GM12878 (cell line): Measurements from ENCODE around the gene MNT. TPM values are rescaled to one million over a fixed set of nuclear protein-coding genes. Genes with fewer than 3 reads are reported as not detected.

Source experiments
- ATAC-seq: fragments of 200-7000 bp; cut with Tn5 transposase; 3 replicates; pipeline ENCODE4 v1.9.1; 2020; ENCODE audit warnings: mild to moderate bottlenecking, moderate library complexity
- BruUV-seq: library from RNA; stranded (reverse); fragments of 400-500 nt; replicated peaks from 2 replicates; lab custom pipeline; 2021; lab: Mats Ljungman, UMichigan
- CTCF ChIA-PET: fragments of 300-600 bp; sonication (Branson Sonifier 250); formaldehyde crosslinking; extraction: SDS; loops from one replicate; lab custom pipeline; 2021; ENCODE audit warnings: inconsistent platforms; lab: Yijun Ruan, JAX
- POLR2A ChIA-PET: fragments of 350-600 bp; formaldehyde crosslinking; extraction: SDS; loops from one replicate; lab custom pipeline; 2021; ENCODE audit warnings: inconsistent platforms; lab: Charles Lee
- RAD21 ChIA-PET: fragments of 300-600 bp; sonication (Branson Sonifier 250); formaldehyde crosslinking; loops from one replicate; lab custom pipeline; 2023; ENCODE audit warnings: antibody characterized with exemption; ENCODE audit not compliant: unreplicated experiment; lab: Charles Lee
- SMC1A ChIA-PET: fragments of 300-600 bp; sonication (Branson Sonifier 250); formaldehyde crosslinking; loops from one replicate; lab custom pipeline; 2023; ENCODE audit not compliant: unreplicated experiment, uncharacterized antibody; lab: Charles Lee
- DNase-seq: peaks from one replicate; pipeline ENCODE4 v3.0.0-alpha.2; 2011; ENCODE audit warnings: low read depth, low spot score
- FAIRE-seq: peaks from 3 replicates; lab custom pipeline; 2011; peaks lifted over from hg19 to GRCh38; lab: Jason Lieb, UNC
- H2AFZ ChIP-seq: 2 replicates; pipeline ENCODE4 v1.6.0; 2011; ENCODE audit warnings: low read depth, low read length, control low read depth; ENCODE audit not compliant: control insufficient read depth
- H3K27ac ChIP-seq: 2 replicates; pipeline ENCODE4 v1.5.1; 2011; ENCODE audit warnings: control low read depth; ENCODE audit not compliant: control insufficient read depth, insufficient read depth
- H3K27me3 ChIP-seq, 2 experiments: replicated peaks in 1 of 2; 2 replicates each; pipeline versions ENCODE4 v1.6.0 to v1.6.1; 2011; ENCODE audit warnings: low read length in 1 of 2; ENCODE audit not compliant: control insufficient read depth in 2 of 2, insufficient read depth in 2 of 2
- H3K36me3 ChIP-seq, 2 experiments: 2 replicates each; pipeline ENCODE4 v1.5.1; 2011; ENCODE audit warnings: low read length in 1 of 2; ENCODE audit not compliant: control insufficient read depth in 2 of 2, insufficient read depth in 2 of 2
- H3K4me1 ChIP-seq: 2 replicates; pipeline ENCODE4 v1.6.1; 2011; ENCODE audit warnings: mild to moderate bottlenecking, low read length, moderate library complexity, mixed read lengths; ENCODE audit not compliant: control insufficient read depth, insufficient read depth
- H3K4me2 ChIP-seq: 2 replicates; pipeline ENCODE4 v1.6.0; 2011; ENCODE audit warnings: control low read depth; ENCODE audit not compliant: control insufficient read depth, insufficient read depth
- H3K4me3 ChIP-seq: fragments of 200-600 bp; sonication (generic); 2 replicates; pipeline ENCODE4 v1.5.1; 2016
- H3K79me2 ChIP-seq: 2 replicates; pipeline ENCODE4 v1.6.0; 2011; ENCODE audit warnings: low read length; ENCODE audit not compliant: control insufficient read depth, insufficient read depth
- H3K9ac ChIP-seq: 2 replicates; pipeline ENCODE4 v1.8.0; 2011; ENCODE audit warnings: low read length, control low read depth, mixed read lengths; ENCODE audit not compliant: control insufficient read depth, insufficient read depth
- H3K9me3 ChIP-seq: replicated peaks from 3 replicates; pipeline ENCODE4 v1.5.1; 2011; ENCODE audit warnings: mild to moderate bottlenecking, low read length; ENCODE audit not compliant: control insufficient read depth, insufficient read depth
- H4K20me1 ChIP-seq: 2 replicates; pipeline ENCODE4 v1.6.0; 2011; ENCODE audit not compliant: control insufficient read depth, insufficient read depth
- BACH1 ChIP-seq: fragments of 450-650 bp; IDR thresholded peaks from 2 replicates; pipeline ENCODE4 v1.6.1; 2017; ENCODE audit warnings: mild to moderate bottlenecking, borderline replicate concordance
- BHLHE40 ChIP-seq, 2 experiments: fragments of 450-650 bp in 1 of 2; IDR thresholded peaks; 2 replicates each; pipeline ENCODE4 v1.6.1; 2011 to 2017; ENCODE audit warnings: low read depth in 2 of 2, borderline replicate concordance in 1 of 2, improper control_type of control experiment in 1 of 2, low read length in 1 of 2, mild to moderate bottlenecking in 1 of 2
- CHD2 ChIP-seq: IDR thresholded peaks from 2 replicates; pipeline ENCODE4 v1.6.1; 2011; ENCODE audit warnings: low read depth, low read length, improper control_type of control experiment, borderline replicate concordance
- E2F4 ChIP-seq: IDR thresholded peaks from 2 replicates; pipeline ENCODE4 v1.6.1; 2012; ENCODE audit warnings: low read depth, low read length, improper control_type of control experiment
- E4F1 ChIP-seq: fragments of 450-650 bp; IDR thresholded peaks from 2 replicates; pipeline ENCODE4 v1.6.1; 2018; ENCODE audit warnings: borderline replicate concordance, mild to moderate bottlenecking; ENCODE audit not compliant: partially characterized antibody
- IRF4 ChIP-seq: IDR thresholded peaks from 2 replicates; pipeline ENCODE4 v1.6.1; 2011; ENCODE audit warnings: low read depth, low read length
- MXI1 ChIP-seq: fragments of 150-350 bp; IDR thresholded peaks from 2 replicates; pipeline ENCODE4 v1.6.1; 2011; ENCODE audit warnings: low read depth, mild to moderate bottlenecking, inconsistent platforms, low read length, improper control_type of control experiment
- NFIC ChIP-seq: IDR thresholded peaks from 2 replicates; pipeline ENCODE4 v1.6.1; 2012; ENCODE audit warnings: low read depth, mild to moderate bottlenecking, inconsistent platforms, low read length, moderate library complexity
- NFYA ChIP-seq: IDR thresholded peaks from 2 replicates; pipeline ENCODE4 v1.6.1; 2011; ENCODE audit warnings: low read depth, mild to moderate bottlenecking, low read length, improper control_type of control experiment, borderline replicate concordance
- PKNOX1 ChIP-seq: fragments of 450-650 bp; IDR thresholded peaks from 2 replicates; pipeline ENCODE4 v1.6.1; 2016; ENCODE audit warnings: mild to moderate bottlenecking
- RB1 ChIP-seq: fragments of 450-650 bp; formaldehyde crosslinking; IDR thresholded peaks from 2 replicates; pipeline ENCODE4 v1.6.1; 2017; ENCODE audit warnings: mild to moderate bottlenecking, borderline replicate concordance
- RELA ChIP-seq: fragments of 450-650 bp; IDR thresholded peaks from 2 replicates; pipeline ENCODE4 v1.8.0; 2014; ENCODE audit warnings: borderline replicate concordance; ENCODE audit not compliant: partially characterized antibody
- REST ChIP-seq: IDR thresholded peaks from 2 replicates; pipeline ENCODE4 v1.6.1; 2012; ENCODE audit warnings: mild to moderate bottlenecking, low read depth, low read length
- ZBED1 ChIP-seq: IDR thresholded peaks from 2 replicates; pipeline ENCODE4 v1.6.1; 2016; ENCODE audit warnings: borderline replicate concordance
- WGBS: methylation state at CpG from one replicate; pipeline ENCODE4 v1.1.6; 2016; ENCODE audit warnings: low lambda C conversion rate; ENCODE audit not compliant: insufficient replicate concordance, insufficient coverage; ENCODE audit errors: missing lambda C conversion rate; 5-methylcytosine and 5-hydroxymethylcytosine counted together
- in situ Hi-C: fragments of 300-500 bp; cut with MboI; formaldehyde crosslinking; loops from 9 replicates; pipeline ENCODE4 v1.14.3; 2018; ENCODE audit warnings: mixed read lengths
- intact Hi-C: fragments of 100-400 bp; cut with micrococcal nuclease; formaldehyde crosslinking; loops from one replicate; pipeline ENCODE4 v1.14.2; 2022; ENCODE audit not compliant: unreplicated experiment
- polyA plus RNA-seq, 11 experiments: library from polyadenylated mRNA; depleted of rRNA in 4 of 11; unstranded in 6 of 11; stranded (reverse) in 5 of 11; fragments of >200 nt; fragmentation: Nextera tagmentation in 4 of 11; fragmentation: Illumina TruSeq in 1 of 11; extraction: Ambion mirVana in 4 of 11; extraction: Trizol in 1 of 11; gene quantifications; 1 replicate in 1 of 11; 2 replicates in 10 of 11; pipeline versions ENCODE4 v1.2.1 to v1.2.3, GENCODE V29; 2011 to 2016; ENCODE audit warnings: inconsistent platforms in 2 of 11, missing spikeins in 2 of 11, low read depth in 1 of 11
- total RNA-seq, 4 experiments: library from RNA; depleted of rRNA in 3 of 4; stranded (reverse); fragments of >200 nt in 3 of 4; fragmentation: Illumina TruSeq in 1 of 4; extraction: Trizol in 1 of 4; gene quantifications; 2 replicates each; pipeline versions ENCODE4 v1.2.1 to v1.2.3, GENCODE V29; 2013 to 2021

MNT gene
- total and polyA plus RNA-seq, 10 of the 15 experiments (the other 5 are each of a cell fraction or from before 2014, with no cell fraction given) = 0.31 to 15.9 (median 3.8) TPM

GRCh38 chr17:2357931-2358434 lies 42.9 kb downstream of the MNT start:
- Histone ChIP-seq H3K4me2 (no peak overlapping the region), H3K27me3 (no peaks in the 10 kb centered on the region), H3K4me3 (no peak overlapping the region), H3K9ac (no peak overlapping the region), H3K9me3 (no peaks in the 10 kb centered on the region), H4K20me1 (no peaks in the 10 kb centered on the region), H3K4me1 (peaks cover 11% of the 10 kb centered on the region), H2AFZ (no peak overlapping the region), H3K27ac (no peak overlapping the region), H3K36me3 (no peaks in the 10 kb centered on the region; a peak in 3 of 4 replicates), H3K79me2 (no peaks in the 10 kb centered on the region)
- no peak for FAIRE-seq
- no peak for ATAC-seq
- ChIA-PET POLR2A (no interaction called here), SMC1A (interaction anchor here (1.0 kb wide), 1 partner anchor 24 kb away, joined by 3 read pairs; no protein-coding TSS in a partner anchor), RAD21 (interaction anchor here (1.0 kb wide), 1 partner anchor 25 kb away, joined by 3 read pairs; no protein-coding TSS in a partner anchor), CTCF (interaction anchor here (0.6 to 0.9 kb wide), 2 partner anchors 25 to 124 kb away, joined by 3 read pairs; no protein-coding TSS in a partner anchor)
- no peak for DNase-seq
- in situ Hi-C loops (no loop called here), intact Hi-C loops (no loop called here)
- no TSS peak for BruUV-seq
- WGBS = 62% methylated on average over 10 of the region's 10 CpGs
- no peak for TF ChIP-seq RB1
- TF ChIP-seq NFIC = no peak
- TF ChIP-seq MXI1 = no peak
- TF ChIP-seq NFYA = no peak
- no peak for TF ChIP-seq IRF4
- TF ChIP-seq CHD2 = no peak
- no peak for TF ChIP-seq PKNOX1
- TF ChIP-seq E2F4 = no peak
- no peak for TF ChIP-seq REST
- TF ChIP-seq BHLHE40 (IDR thresholded peaks at IDR 0.05; ENCODE audit: borderline replicate concordance in 1 of 2, low read depth in 2 of 2, low read length in 1 of 2) = no peak
- no peak for TF ChIP-seq ZBED1
- TF ChIP-seq RELA = no peak
- no peak for TF ChIP-seq BACH1
- TF ChIP-seq E4F1 = no peak
